ENCODE data around the gene ZNF414. TPM values are rescaled to one million over a fixed set of nuclear protein-coding genes. Genes with fewer than 3 reads are reported as not detected.

ZNF414 gene
- total and polyA plus RNA-seq, 2 experiments from 2014 or later = 27.4 to 45.0 TPM

- no peak for TF ChIP-seq EZH2 (IDR thresholded peaks at IDR 0.05; ENCODE audit: low read depth, unreplicated experiment)
Observed at GRCh38 chr19:8550070-8550469, 36.1 kb upstream of the ZNF414 start (continued).

- Mint-ChIP-seq H3K9me3 (no peaks in the 10 kb centered on the region), H3K4me1 (no peaks in the 10 kb centered on the region), H3K27me3 (ENCODE audit: insufficient read depth, low read depth, poor library complexity) (peaks cover 3% of the 10 kb centered on the region), H3K36me3 (ENCODE audit: low read depth) (peaks cover 21% of the 10 kb centered on the region; the same call in 2 of the 3 replicates), H3K27ac (no peak overlapping the region), H3K4me3 (no peak overlapping the region)
- H3K36me3 ChIP-seq (ENCODE audit: insufficient read depth) = no peaks in the 10 kb centered on the region
- H3K79me2 ChIP-seq (replicated peaks; ENCODE audit: insufficient read depth) = no peaks in the 10 kb centered on the region
- no peak overlapping the region for H2AFZ ChIP-seq
- no peaks in the 10 kb centered on the region for H3K9me2 ChIP-seq (ENCODE audit: insufficient read depth)
- H3K4me2 ChIP-seq = no peak overlapping the region
- no peak overlapping the region for H3K4me3 ChIP-seq
- H3F3A ChIP-seq (replicated peaks; ENCODE audit: low read depth) = no peaks in the 10 kb centered on the region
- H3K27ac ChIP-seq (ENCODE audit: low read depth) = no peak overlapping the region
- no peaks in the 10 kb centered on the region for H3K4me1 ChIP-seq (ENCODE audit: insufficient read depth)
- DNase-seq (ENCODE audit: low spot score) = no peak
- no peak for ATAC-seq
- TF ChIP-seq, protein P1, sequence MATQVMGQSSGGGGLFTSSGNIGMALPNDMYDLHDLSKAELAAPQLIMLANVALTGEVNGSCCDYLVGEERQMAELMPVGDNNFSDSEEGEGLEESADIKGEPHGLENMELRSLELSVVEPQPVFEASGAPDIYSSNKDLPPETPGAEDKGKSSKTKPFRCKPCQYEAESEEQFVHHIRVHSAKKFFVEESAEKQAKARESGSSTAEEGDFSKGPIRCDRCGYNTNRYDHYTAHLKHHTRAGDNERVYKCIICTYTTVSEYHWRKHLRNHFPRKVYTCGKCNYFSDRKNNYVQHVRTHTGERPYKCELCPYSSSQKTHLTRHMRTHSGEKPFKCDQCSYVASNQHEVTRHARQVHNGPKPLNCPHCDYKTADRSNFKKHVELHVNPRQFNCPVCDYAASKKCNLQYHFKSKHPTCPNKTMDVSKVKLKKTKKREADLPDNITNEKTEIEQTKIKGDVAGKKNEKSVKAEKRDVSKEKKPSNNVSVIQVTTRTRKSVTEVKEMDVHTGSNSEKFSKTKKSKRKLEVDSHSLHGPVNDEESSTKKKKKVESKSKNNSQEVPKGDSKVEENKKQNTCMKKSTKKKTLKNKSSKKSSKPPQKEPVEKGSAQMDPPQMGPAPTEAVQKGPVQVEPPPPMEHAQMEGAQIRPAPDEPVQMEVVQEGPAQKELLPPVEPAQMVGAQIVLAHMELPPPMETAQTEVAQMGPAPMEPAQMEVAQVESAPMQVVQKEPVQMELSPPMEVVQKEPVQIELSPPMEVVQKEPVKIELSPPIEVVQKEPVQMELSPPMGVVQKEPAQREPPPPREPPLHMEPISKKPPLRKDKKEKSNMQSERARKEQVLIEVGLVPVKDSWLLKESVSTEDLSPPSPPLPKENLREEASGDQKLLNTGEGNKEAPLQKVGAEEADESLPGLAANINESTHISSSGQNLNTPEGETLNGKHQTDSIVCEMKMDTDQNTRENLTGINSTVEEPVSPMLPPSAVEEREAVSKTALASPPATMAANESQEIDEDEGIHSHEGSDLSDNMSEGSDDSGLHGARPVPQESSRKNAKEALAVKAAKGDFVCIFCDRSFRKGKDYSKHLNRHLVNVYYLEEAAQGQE (IDR thresholded peaks at IDR 0.05; ENCODE audit: unreplicated experiment) = no peak
- TF ChIP-seq STAT1 (IDR thresholded peaks at IDR 0.05; ENCODE audit: unreplicated experiment) (no peak), ZNF114 (CRISPR knock-in tag; IDR thresholded peaks at IDR 0.05) (no peak), EZH2 (IDR thresholded peaks at IDR 0.05; ENCODE audit: low read depth, unreplicated experiment) (no peak), CREB1 (CRISPR knock-in tag; IDR thresholded peaks at IDR 0.05; ENCODE audit: low read depth) (no peak), JUNB (IDR thresholded peaks at IDR 0.05; ENCODE audit: unreplicated experiment) (no peak), POLR2AphosphoS5 (IDR thresholded peaks at IDR 0.05; ENCODE audit: low read depth) (no peak), EZH2phosphoT487 (IDR thresholded peaks at IDR 0.05; ENCODE audit: unreplicated experiment) (no peak), ZNF331 (CRISPR knock-in tag; IDR thresholded peaks at IDR 0.05; ENCODE audit: low read depth) (no peak), NANOG (IDR thresholded peaks at IDR 0.05; ENCODE audit: borderline replicate concordance) (no peak)
- TF ChIP-seq, protein P2, sequence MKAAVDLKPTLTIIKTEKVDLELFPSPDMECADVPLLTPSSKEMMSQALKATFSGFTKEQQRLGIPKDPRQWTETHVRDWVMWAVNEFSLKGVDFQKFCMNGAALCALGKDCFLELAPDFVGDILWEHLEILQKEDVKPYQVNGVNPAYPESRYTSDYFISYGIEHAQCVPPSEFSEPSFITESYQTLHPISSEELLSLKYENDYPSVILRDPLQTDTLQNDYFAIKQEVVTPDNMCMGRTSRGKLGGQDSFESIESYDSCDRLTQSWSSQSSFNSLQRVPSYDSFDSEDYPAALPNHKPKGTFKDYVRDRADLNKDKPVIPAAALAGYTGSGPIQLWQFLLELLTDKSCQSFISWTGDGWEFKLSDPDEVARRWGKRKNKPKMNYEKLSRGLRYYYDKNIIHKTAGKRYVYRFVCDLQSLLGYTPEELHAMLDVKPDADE (IDR thresholded peaks at IDR 0.05) = no peak
- TF ChIP-seq, protein P3, sequence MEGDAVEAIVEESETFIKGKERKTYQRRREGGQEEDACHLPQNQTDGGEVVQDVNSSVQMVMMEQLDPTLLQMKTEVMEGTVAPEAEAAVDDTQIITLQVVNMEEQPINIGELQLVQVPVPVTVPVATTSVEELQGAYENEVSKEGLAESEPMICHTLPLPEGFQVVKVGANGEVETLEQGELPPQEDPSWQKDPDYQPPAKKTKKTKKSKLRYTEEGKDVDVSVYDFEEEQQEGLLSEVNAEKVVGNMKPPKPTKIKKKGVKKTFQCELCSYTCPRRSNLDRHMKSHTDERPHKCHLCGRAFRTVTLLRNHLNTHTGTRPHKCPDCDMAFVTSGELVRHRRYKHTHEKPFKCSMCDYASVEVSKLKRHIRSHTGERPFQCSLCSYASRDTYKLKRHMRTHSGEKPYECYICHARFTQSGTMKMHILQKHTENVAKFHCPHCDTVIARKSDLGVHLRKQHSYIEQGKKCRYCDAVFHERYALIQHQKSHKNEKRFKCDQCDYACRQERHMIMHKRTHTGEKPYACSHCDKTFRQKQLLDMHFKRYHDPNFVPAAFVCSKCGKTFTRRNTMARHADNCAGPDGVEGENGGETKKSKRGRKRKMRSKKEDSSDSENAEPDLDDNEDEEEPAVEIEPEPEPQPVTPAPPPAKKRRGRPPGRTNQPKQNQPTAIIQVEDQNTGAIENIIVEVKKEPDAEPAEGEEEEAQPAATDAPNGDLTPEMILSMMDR (conservative IDR thresholded peaks at IDR 0.05; ENCODE audit: low read depth in 2 of 2) = no peak
- TF ChIP-seq, protein P4, sequence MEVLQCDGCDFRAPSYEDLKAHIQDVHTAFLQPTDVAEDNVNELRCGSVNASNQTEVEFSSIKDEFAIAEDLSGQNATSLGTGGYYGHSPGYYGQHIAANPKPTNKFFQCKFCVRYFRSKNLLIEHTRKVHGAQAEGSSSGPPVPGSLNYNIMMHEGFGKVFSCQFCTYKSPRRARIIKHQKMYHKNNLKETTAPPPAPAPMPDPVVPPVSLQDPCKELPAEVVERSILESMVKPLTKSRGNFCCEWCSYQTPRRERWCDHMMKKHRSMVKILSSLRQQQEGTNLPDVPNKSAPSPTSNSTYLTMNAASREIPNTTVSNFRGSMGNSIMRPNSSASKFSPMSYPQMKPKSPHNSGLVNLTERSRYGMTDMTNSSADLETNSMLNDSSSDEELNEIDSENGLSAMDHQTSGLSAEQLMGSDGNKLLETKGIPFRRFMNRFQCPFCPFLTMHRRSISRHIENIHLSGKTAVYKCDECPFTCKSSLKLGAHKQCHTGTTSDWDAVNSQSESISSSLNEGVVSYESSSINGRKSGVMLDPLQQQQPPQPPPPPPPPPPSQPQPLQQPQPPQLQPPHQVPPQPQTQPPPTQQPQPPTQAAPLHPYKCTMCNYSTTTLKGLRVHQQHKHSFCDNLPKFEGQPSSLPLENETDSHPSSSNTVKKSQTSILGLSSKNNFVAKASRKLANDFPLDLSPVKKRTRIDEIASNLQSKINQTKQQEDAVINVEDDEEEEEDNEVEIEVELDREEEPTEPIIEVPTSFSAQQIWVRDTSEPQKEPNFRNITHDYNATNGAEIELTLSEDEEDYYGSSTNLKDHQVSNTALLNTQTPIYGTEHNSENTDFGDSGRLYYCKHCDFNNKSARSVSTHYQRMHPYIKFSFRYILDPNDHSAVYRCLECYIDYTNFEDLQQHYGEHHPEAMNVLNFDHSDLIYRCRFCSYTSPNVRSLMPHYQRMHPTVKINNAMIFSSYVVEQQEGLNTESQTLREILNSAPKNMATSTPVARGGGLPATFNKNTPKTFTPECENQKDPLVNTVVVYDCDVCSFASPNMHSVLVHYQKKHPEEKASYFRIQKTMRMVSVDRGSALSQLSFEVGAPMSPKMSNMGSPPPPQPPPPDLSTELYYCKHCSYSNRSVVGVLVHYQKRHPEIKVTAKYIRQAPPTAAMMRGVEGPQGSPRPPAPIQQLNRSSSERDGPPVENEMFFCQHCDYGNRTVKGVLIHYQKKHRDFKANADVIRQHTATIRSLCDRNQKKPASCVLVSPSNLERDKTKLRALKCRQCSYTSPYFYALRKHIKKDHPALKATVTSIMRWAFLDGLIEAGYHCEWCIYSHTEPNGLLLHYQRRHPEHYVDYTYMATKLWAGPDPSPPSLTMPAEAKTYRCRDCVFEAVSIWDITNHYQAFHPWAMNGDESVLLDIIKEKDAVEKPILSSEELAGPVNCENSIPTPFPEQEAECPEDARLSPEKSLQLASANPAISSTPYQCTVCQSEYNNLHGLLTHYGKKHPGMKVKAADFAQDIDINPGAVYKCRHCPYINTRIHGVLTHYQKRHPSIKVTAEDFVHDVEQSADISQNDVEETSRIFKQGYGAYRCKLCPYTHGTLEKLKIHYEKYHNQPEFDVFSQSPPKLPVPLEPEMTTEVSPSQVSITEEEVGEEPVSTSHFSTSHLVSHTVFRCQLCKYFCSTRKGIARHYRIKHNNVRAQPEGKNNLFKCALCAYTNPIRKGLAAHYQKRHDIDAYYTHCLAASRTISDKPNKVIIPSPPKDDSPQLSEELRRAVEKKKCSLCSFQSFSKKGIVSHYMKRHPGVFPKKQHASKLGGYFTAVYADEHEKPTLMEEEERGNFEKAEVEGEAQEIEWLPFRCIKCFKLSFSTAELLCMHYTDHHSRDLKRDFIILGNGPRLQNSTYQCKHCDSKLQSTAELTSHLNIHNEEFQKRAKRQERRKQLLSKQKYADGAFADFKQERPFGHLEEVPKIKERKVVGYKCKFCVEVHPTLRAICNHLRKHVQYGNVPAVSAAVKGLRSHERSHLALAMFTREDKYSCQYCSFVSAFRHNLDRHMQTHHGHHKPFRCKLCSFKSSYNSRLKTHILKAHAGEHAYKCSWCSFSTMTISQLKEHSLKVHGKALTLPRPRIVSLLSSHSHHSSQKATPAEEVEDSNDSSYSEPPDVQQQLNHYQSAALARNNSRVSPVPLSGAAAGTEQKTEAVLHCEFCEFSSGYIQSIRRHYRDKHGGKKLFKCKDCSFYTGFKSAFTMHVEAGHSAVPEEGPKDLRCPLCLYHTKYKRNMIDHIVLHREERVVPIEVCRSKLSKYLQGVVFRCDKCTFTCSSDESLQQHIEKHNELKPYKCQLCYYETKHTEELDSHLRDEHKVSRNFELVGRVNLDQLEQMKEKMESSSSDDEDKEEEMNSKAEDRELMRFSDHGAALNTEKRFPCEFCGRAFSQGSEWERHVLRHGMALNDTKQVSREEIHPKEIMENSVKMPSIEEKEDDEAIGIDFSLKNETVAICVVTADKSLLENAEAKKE (CRISPR knock-in tag; IDR thresholded peaks at IDR 0.05) = no peak
- H4K20me1 ChIP-seq (replicated peaks; ENCODE audit: insufficient read depth) = no peaks in the 10 kb centered on the region; the same call in 1 of the 2 replicates
- H3K27me3 ChIP-seq (ENCODE audit: insufficient read depth) = no peaks in the 10 kb centered on the region
Observed at GRCh38 chr19:8545743-8546142, 31.8 kb upstream of the ZNF414 start.
